HCT116 (cell line): ENCODE measurements around the gene LMO2. TPM values are rescaled to one million over a fixed set of nuclear protein-coding genes. Genes with fewer than 3 reads are reported as not detected.

Source experiments
- ATAC-seq: fragments of 200-7000 bp; cut with Tn5 transposase; 2 replicates; pipeline ENCODE4 v1.9.1; 2020; ENCODE audit warnings: mild to moderate bottlenecking, moderate library complexity
- BruUV-seq: library from RNA; stranded (reverse); fragments of 400-500 nt; replicated peaks from 2 replicates; lab custom pipeline; 2021; lab: Mats Ljungman, UMichigan
- CTCF ChIA-PET: fragments of 300-600 bp; sonication (Branson Sonifier 250); formaldehyde crosslinking; loops from one replicate; lab custom pipeline; 2021; ENCODE audit warnings: antibody characterized with exemption; lab: Charles Lee
- POLR2A ChIA-PET: fragments of 300-600, 350-600 bp; sonication (Branson Sonifier 250); formaldehyde crosslinking; loops from one replicate; lab custom pipeline; 2021; ENCODE audit warnings: antibody characterized with exemption; lab: Charles Lee
- RAD21 ChIA-PET, 2 experiments: fragments of 300-600 bp; sonication (Branson Sonifier 250); formaldehyde crosslinking; loops; one replicate each; lab custom pipeline; 2023; ENCODE audit warnings: low total read pairs in 2 of 2; ENCODE audit not compliant: uncharacterized antibody in 2 of 2, unreplicated experiment in 2 of 2, low non-redundant PET in 1 of 2; lab: Charles Lee
- DNase-seq: peaks from one replicate; pipeline ENCODE4 v3.0.0-alpha.2; 2010; ENCODE audit warnings: low read depth, low spot score
- H2AFZ ChIP-seq: fragments of 200-600 bp; shearing (Covaris generic), sonication (generic); 2 replicates; pipeline ENCODE4 v1.6.1; 2017; ENCODE audit warnings: low read depth, mixed run types, mixed read lengths, antibody characterized with exemption, low read length; ENCODE audit not compliant: poor library complexity, severe bottlenecking
- H3K27ac ChIP-seq: 2 replicates; pipeline ENCODE4 v1.5.1; 2012; ENCODE audit warnings: low read depth, low read length
- H3K27me3 ChIP-seq: fragments of 200-600 bp; sonication (generic); 2 replicates; pipeline ENCODE4 v1.6.1; 2016; ENCODE audit warnings: mixed run types, low read length, mixed read lengths; ENCODE audit not compliant: insufficient read depth
- H3K36me3 ChIP-seq, 2 experiments: fragments of 200-500 bp in 1 of 2; fragments of 200-600 bp in 1 of 2; sonication (Bioruptor generic) in 1 of 2; sonication (generic) in 1 of 2; 2 replicates each; pipeline versions ENCODE4 v1.5.1 to v1.6.1; 2014 to 2016; ENCODE audit warnings: low read length in 2 of 2, inconsistent platforms in 1 of 2, mixed read lengths in 1 of 2, mixed run types in 1 of 2; ENCODE audit not compliant: insufficient read depth in 2 of 2, control insufficient read depth in 1 of 2
- H3K4me1 ChIP-seq, 2 experiments: fragments of 200-600 bp in 1 of 2; sonication (generic) in 1 of 2; 2 replicates each; pipeline versions ENCODE4 v1.5.1 to v1.6.1; 2012 to 2017; ENCODE audit warnings: low read length in 2 of 2, inconsistent platforms in 1 of 2, mild to moderate bottlenecking in 1 of 2, mixed read lengths in 1 of 2, mixed run types in 1 of 2, moderate library complexity in 1 of 2; ENCODE audit not compliant: insufficient read depth in 2 of 2, control insufficient read depth in 1 of 2
- H3K4me2 ChIP-seq: fragments of 200-600 bp; sonication (generic); 2 replicates; pipeline ENCODE4 v1.6.1; 2017; ENCODE audit warnings: mixed run types, low read length, mixed read lengths
- H3K4me3 ChIP-seq, 2 experiments: fragments of 200-600 bp in 1 of 2; sonication (generic) in 1 of 2; replicated peaks in 1 of 2; 2 replicates each; pipeline ENCODE4 v1.5.1; 2011 to 2016; ENCODE audit warnings: low read length in 2 of 2, control low read depth in 1 of 2, low read depth in 1 of 2, mild to moderate bottlenecking in 1 of 2, mixed read lengths in 1 of 2, mixed run types in 1 of 2
- H3K79me2 ChIP-seq: fragments of 200-600 bp; sonication (generic); 2 replicates; pipeline ENCODE4 v1.6.1; 2017; ENCODE audit warnings: mild to moderate bottlenecking, mixed run types, low read length, moderate library complexity, mixed read lengths; ENCODE audit not compliant: insufficient read depth
- H3K9ac ChIP-seq: fragments of 200-600 bp; sonication (generic); 2 replicates; pipeline ENCODE4 v1.6.1; 2016; ENCODE audit warnings: low read length, mixed read lengths
- H3K9me2 ChIP-seq: fragments of 200-600 bp; sonication (generic), shearing (Covaris generic); 2 replicates; pipeline ENCODE4 v1.6.1; 2017; ENCODE audit warnings: mixed run types, mild to moderate bottlenecking, moderate library complexity; ENCODE audit not compliant: insufficient read depth
- H3K9me3 ChIP-seq, 2 experiments: fragments of 200-500 bp in 1 of 2; fragments of 200-600 bp in 1 of 2; sonication (Bioruptor generic) in 1 of 2; sonication (generic) in 1 of 2; 2 replicates each; pipeline ENCODE4 v1.6.1; 2014 to 2017; ENCODE audit warnings: low read length in 2 of 2, mixed read lengths in 2 of 2, inconsistent platforms in 1 of 2, low read depth in 1 of 2, mild to moderate bottlenecking in 1 of 2, mixed run types in 1 of 2, moderate library complexity in 1 of 2; ENCODE audit not compliant: control insufficient read depth in 1 of 2, insufficient read depth in 1 of 2
- H4K20me1 ChIP-seq: fragments of 200-600 bp; sonication (generic), shearing (Covaris generic); 2 replicates; pipeline ENCODE4 v1.6.1; 2017; ENCODE audit warnings: mixed run types, mild to moderate bottlenecking, moderate library complexity; ENCODE audit not compliant: insufficient read depth
- ATF3 ChIP-seq: IDR thresholded peaks from 2 replicates; pipeline ENCODE4 v1.6.1; 2012
- CTCF ChIP-seq, 3 experiments: fragments of 200-600 bp in 1 of 3; sonication (generic) in 1 of 3; IDR thresholded peaks in 2 of 3; conservative IDR thresholded peaks in 1 of 3; 2 replicates each; pipeline ENCODE4 v1.5.1; 2012 to 2017; ENCODE audit warnings: low read depth in 2 of 3, low read length in 2 of 3, antibody characterized with exemption in 1 of 3, borderline replicate concordance in 1 of 3, control low read depth in 1 of 3, mild to moderate bottlenecking in 1 of 3, mixed read lengths in 1 of 3, mixed run types in 1 of 3, moderate library complexity in 1 of 3; ENCODE audit not compliant: insufficient read depth in 1 of 3
- FOSL1 ChIP-seq: IDR thresholded peaks from 2 replicates; pipeline ENCODE4 v1.6.1; 2012; ENCODE audit warnings: low read depth
- MAX ChIP-seq: IDR thresholded peaks from 2 replicates; pipeline ENCODE4 v1.6.1; 2012
- POLR2A ChIP-seq: IDR thresholded peaks from 2 replicates; pipeline ENCODE4 v1.7.0; 2011; ENCODE audit warnings: borderline replicate concordance; ENCODE audit not compliant: insufficient read depth, insufficient read length; ENCODE audit errors: extremely low read depth
- POLR2AphosphoS5 ChIP-seq: IDR thresholded peaks from 2 replicates; pipeline ENCODE4 v1.6.1; 2011; ENCODE audit warnings: mild to moderate bottlenecking, low read depth, low read length, moderate library complexity
- RAD21 ChIP-seq: IDR thresholded peaks from 2 replicates; pipeline ENCODE4 v1.6.1; 2012; ENCODE audit warnings: low read depth, mild to moderate bottlenecking
- REST ChIP-seq: IDR thresholded peaks from 2 replicates; pipeline ENCODE4 v1.6.1; 2012; ENCODE audit warnings: low read depth
- SP1 ChIP-seq: IDR thresholded peaks from 2 replicates; pipeline ENCODE4 v1.6.1; 2012; ENCODE audit warnings: low read depth
- SRF ChIP-seq: IDR thresholded peaks from 2 replicates; pipeline ENCODE4 v1.6.1; 2012; ENCODE audit warnings: low read depth
- YY1 ChIP-seq: IDR thresholded peaks from 2 replicates; pipeline ENCODE4 v1.6.1; 2011; ENCODE audit warnings: low read length, low read depth, moderate library complexity, mild to moderate bottlenecking; ENCODE audit not compliant: insufficient replicate concordance; ENCODE audit errors: extremely low read depth
- ZBTB33 ChIP-seq: IDR thresholded peaks from 2 replicates; pipeline ENCODE4 v1.6.1; 2011; ENCODE audit warnings: mild to moderate bottlenecking, low read length, moderate library complexity; ENCODE audit not compliant: insufficient replicate concordance; ENCODE audit errors: extremely low read depth
- ZFX ChIP-seq: fragments of 450-650 bp; IDR thresholded peaks from 2 replicates; pipeline ENCODE4 v1.6.1; 2017
- intact Hi-C: fragments of 100-400 bp; cut with micrococcal nuclease; formaldehyde crosslinking; loops from 2 replicates; pipeline ENCODE4 v1.10.0; 2022
- total RNA-seq: library from RNA; stranded (reverse); gene quantifications from one replicate; pipeline ENCODE4 v1.2.1, GENCODE V29; 2021; ENCODE audit not compliant: unreplicated experiment

LMO2 gene
- total RNA-seq, 1 experiment from 2014 or later = 2.8 TPM

GRCh38 chr11:33894398-33894746, 2.5 kb upstream of the LMO2 start:
- no peaks in the 10 kb centered on the region for H3K9me3 ChIP-seq
- no peak overlapping the region for H2AFZ ChIP-seq
- BruUV-seq = no TSS peak
- TF ChIP-seq ZFX (no peak), ZBTB33 (no peak), POLR2A (no peak), ATF3 (no peak), POLR2AphosphoS5 (no peak), RAD21 (no peak), SP1 (no peak), FOSL1 (no peak), MAX (no peak), SRF (no peak), CTCF (IDR thresholded peaks at IDR 0.05 in 2 of 3, conservative IDR thresholded peaks at IDR 0.05 in 1 of 3; ENCODE audit: borderline replicate concordance in 1 of 3, insufficient read depth in 1 of 3, low read depth in 2 of 3, low read length in 2 of 3) (no peak), REST (no peak), YY1 (no peak)
- no peaks in the 10 kb centered on the region for H3K36me3 ChIP-seq
- ATAC-seq (no peak), DNase-seq (no peak)
- H3K27ac ChIP-seq = no peak overlapping the region
- H4K20me1 ChIP-seq = no peaks in the 10 kb centered on the region
- H3K4me2 ChIP-seq = no peak overlapping the region
- POLR2A ChIA-PET = no interaction called here
- peaks cover 4 to 18% of the 10 kb centered on the region in 2 experiments for H3K4me1 ChIP-seq
- CTCF ChIA-PET = interaction anchor here (1.1 kb wide), 1 partner anchor 94 kb away, joined by 6 read pairs; no protein-coding TSS in a partner anchor
- H3K4me3 ChIP-seq = no peak overlapping the region
- no peaks in the 10 kb centered on the region for H3K27me3 ChIP-seq
- H3K9me2 ChIP-seq = no peaks in the 10 kb centered on the region
- H3K9ac ChIP-seq = no peak overlapping the region
- H3K79me2 ChIP-seq = no peaks in the 10 kb centered on the region
- intact Hi-C loops = no loop called here
- RAD21 ChIA-PET = no interaction called here
